NOMO-1 (cell line): ENCODE results near the gene KLF13.

Experiments
- DNase-seq, 2 experiments: peaks; one replicate each; lab custom pipeline; 2025; ENCODE audit not compliant: unreplicated experiment in 2 of 2; lab: John Stamatoyannopoulos, UW

Gene KLF13

DNA sequence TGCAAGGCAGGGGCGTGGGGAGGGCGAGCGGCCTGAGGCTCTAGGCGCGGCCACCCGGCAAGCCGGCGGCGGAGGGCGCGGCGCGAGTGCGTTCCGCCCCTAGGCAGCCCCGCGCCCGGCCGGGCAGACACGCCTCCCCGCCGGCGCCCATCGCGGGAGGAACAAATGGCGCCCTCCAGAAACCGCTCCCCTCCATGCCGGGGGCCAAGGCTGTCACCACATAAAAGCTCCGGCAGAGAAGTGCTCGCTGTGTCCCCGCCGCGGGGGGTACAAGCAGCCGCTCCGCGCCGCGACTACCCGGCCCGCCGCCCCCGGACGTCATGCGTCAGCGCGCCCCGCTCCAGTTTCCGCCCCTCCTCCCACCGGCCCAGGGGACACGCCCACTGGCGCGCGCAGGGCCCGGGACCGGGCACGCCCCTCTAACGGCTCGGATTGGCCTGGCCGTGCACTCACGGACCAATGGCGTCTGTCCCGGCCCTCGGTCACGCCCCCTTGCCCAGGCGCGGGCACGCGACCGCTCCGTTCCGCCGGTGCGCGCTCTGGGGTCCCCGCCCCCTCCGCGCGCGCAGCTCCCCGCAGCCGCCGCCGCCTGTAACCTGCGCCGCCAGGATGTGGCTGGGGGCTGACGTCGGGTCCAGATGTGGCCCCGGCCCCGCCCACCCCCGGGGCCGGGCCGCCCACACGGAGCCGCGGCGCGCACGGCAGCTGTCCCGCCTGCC lies at the start of gene KLF13:
Gene KLF13 (plus strand): TSS at position 680 of the 719 bp plus-strand sequence. CDS start 378 bp downstream, outside the sequence.
- peak; percentile 94 to 98 for DNase-seq

- DNase-seq = no peak
Measured at GRCh38 chr15:31277335-31278060, 49.1 kb upstream of the KLF13 start.

GRCh38 chr15:31278061-31278445 lies 48.6 kb upstream of the KLF13 start:
- no peak for DNase-seq

DNA sequence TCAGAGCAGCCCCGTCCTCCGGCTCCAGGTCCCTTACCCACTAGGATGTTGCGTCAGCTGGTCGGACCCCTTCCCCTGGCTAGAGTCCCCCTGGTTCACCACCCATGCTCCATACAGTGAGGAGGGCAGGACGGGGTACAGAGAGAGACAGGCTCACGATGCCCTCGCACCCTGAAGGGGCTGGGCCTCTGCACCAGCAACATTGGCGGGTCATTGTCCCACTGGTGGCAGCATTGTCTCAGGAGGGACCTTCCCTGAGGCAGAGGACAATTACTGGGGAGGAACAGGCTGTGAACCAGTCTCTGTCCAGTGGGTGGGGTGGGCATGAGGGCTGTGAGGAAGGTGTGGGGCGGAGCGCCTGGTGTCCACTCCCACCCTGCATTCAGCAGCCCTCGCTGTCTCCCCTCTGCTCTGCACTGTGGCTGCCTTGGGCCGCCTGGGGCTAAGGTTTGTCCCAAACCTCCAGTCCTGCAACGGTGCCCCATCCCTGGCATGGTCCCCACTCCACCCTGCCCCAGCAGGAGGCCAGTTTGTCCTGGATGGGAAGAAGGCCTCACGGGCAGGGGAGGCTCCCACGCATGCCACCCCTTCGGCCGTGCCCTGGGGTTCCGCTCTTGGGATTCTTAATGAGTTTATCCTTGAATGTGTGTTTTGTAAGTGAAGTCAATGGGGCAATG lies 48.0 kb upstream of the KLF13 start:
- no peak for DNase-seq

DNA sequence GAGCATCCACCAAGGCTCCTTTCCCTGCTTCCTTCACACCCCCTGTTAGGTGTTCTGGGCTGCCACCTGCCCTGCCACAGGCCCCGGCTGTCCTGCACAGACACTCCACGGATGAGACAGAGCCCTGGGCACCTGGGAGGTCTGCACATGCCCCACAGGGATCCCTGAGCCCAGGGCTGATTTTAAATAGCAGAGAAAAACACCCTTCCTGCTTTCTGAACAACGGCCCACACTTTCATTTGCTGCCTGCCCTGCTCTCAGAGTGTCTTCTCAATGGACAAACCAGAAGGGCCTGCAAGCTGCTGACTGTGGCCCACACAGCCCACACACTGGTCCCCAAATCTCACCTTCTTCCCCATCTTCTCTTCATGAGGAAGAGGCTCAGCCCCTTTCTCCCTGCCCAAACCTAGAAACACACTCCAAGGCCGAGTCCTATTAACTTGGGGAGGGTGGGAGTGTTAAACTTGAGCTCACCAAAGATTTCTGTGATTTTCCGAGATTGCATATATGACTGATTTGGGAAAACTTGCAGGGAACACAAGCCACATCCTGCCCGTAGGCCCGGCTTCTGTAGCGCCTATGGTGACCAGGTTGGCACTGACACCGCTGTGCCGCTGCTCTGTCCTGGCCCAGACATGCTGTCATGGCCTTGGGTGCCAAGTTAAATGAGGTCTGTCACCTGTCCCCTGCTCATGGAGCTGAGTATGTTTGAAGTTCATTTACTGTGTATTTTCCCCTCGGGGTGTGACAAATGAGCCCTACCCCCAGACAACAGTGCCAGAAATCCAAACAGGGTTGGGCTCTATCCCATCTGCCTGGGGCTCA lies 47.2 kb upstream of the KLF13 start:
- DNase-seq = no peak

DNA sequence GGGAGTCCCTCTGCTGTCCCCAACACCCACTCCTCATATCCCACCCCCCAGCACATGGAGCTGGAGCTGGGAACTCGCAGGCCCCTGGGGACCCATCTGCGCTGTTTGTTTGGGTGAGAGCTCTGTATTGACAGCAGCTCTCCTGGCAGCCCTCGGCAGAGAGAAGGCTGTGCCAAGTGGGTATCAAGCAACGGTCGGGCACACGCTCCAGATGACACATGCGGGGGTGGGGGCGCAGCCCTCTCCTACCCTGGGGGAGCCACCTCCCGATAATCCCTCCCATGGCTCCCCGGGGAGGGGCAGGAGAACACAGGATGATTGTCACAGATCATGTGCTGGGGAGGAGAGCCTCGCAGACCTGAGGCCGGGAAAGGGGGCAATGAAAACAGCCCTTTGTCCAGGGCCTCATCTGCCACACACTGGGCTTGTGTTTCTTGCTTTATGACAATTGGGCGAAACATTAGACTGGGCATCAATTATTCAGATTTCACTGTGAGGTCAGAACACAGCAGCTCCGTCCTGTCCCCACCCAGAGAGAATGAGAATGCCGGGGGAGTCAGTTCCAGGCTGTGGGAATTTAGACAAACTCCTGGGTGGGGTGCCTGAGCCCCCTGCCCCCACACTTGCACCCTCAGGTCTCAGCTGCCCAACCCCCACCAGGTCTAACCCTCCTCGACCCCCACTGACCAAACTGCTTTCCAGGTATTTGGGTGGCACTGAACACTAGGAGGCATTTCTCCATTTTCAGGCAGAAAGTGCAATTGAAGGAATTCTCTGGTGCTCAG lies 46.4 kb upstream of the KLF13 start:
- no peak for DNase-seq

GRCh38 chr15:31280831-31281216 lies 45.8 kb upstream of the KLF13 start:
- no peak for DNase-seq

- DNase-seq = no peak
Measured at GRCh38 chr15:31283043-31283442, 43.6 kb upstream of the KLF13 start.

GRCh38 chr15:31285772-31286261 lies 40.8 kb upstream of the KLF13 start:
- no peak for DNase-seq

DNA sequence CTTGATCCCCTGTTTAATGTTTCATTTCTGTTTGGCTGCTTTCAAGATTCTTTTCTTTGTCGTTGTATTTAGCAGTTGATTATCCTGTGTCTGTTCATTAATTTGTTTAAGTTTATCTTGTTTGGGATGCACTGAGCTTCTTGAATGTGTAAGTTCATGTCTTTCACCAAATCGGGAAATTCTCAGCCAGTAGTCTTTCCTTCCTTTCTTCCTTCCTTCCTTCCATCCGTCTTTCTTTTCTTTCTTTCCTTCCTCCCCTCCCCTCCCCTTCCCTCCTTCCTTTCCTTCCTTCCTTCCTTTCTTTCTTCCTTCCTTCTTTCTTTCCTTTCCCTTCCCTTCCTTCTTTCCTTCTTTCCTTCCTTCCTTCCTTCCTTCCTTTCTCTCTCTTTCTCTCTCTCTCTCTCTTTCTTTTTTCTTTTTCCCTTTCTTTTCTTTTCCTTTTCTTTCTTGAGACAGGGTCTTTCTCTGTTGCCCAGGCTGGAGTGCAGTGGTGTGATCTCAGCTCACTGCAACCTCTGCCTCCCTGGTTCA lies 35.5 kb upstream of the KLF13 start:
- DNase-seq = no peak

DNA sequence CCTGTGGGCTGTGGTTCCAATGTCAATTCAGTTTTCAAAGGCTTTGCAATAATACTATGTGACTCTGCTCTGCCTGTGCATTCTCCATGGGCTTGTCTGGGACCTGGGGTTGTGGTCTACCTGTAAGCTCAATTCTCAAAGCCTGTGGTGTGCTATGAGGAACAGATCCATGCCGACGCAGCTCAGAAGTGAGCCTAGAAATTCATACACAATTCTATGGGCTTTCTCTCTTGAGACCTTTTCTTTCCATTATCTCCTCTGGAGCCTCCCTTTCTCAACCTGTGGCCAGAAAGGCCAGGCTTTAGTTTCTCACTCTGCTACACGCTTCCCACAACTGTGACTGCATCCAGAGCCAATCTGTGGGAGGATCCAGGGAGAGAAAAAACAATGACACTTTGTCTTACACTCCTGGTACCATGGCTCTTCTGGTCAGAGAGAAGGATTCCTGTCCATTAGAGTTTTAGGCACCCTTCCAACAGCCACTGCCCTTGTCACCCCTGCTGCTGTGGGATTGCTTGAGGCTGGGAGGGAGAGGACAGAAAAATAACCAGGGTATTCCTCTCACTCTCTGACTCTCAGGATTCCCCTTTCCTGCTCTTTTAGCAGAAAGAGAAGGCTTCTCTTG lies 34.1 kb upstream of the KLF13 start:
- no peak for DNase-seq

DNA sequence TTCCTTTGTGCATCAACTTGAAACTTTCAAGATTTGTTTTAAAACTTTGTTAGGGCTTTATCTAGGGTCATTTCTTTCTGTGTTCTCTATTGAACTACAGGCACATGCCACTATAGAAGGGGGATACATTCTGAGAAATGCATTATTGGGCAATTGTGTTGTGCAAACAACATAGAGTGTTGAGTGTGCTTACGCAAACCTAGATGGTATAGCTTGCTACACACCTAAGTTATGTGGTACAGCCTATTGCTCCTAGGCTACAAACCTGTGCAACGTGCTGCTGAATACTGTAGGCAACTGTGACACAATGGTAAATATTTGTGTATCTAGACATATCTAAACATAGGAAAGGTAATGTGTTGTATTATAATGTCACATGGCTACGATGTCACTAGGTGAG lies 33.0 kb upstream of the KLF13 start:
- peak in 1 of 2 experiments; percentile 7 for DNase-seq

DNA sequence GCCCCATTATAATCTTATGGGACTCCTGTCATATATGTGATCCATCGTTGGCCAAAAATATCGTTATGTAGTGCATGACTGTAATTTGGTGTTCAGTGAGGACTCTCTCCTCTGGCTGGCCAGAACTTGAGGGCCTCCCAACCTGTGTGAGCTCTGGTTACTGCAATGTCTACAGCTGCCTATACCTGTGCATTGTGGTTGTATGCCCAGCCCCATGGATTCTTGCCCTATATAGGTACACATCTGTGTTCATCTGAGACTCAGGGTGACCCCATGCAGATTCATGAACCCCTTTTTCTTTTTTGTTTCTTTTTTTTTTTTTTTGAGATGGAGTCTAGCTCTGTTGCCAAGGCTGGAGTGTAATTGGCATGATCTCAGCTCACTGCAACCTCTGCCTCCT lies 32.6 kb upstream of the KLF13 start:
- no peak for DNase-seq

GRCh38 chr15:31295658-31296057 lies 31.0 kb upstream of the KLF13 start:
- DNase-seq = no peak

DNA sequence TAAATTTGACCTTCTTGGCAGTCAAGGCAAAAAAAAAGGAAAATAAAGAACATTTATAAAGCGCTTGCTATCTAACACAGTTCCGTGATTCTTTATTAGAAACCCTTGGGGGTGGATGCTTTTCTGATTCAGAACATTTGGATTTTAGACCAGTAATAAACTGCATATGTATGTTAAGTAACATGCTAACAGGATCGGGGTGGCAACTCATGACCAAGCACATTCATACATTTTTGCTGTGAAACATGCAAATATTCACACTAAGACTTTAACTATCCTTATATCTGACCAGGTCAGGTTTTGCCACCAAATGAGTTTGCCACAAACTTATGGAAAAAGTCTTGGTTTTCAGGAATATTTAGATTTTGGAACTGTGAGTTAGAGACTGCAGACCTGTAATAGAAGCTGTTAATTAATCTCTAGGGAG lies 30.4 kb upstream of the KLF13 start:
- no peak for DNase-seq

DNA sequence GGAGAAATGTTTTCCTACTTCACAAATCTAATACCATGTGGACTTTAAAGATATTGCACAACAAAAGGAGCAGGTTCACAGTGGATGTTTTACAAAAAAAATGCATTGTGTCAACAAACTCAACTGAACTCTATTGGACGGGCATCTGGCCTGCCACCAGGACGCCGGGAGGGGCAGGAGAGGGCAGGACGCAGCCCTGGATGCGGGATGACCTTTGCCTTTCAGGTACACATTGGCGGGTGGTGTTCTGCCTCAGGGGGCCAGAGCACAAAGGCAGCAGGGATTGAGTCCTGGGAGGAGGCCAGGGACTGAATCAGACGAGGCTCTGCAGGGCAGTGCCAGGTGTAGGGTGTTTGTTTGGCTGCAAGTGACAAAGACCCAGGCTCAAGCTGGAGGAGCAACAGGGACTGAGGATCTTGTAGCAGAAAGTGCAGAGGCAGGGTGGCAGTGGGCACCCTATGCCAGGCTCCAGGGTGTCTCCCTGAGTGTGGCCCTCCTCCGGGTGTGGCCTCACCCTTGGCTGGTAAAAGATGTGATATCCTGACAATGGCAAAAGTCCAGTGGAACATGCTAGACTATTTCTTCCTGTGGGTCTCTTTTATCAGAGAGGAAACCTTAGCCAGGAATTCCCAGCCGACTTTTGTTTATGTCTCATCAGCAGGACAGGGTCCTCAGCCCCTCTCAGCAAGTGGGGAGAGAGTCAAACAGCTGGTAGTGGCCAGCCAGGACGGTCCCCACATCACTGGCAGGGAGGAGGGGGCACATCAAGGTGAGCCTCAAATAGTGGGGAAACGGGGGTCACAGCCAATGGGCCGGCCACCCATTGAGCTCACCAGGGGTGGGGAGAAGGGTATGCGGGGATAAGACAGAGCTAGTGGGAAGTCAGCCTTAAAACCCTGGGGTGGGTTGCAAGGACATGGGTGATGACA lies 29.7 kb upstream of the KLF13 start:
- no peak for DNase-seq

DNA sequence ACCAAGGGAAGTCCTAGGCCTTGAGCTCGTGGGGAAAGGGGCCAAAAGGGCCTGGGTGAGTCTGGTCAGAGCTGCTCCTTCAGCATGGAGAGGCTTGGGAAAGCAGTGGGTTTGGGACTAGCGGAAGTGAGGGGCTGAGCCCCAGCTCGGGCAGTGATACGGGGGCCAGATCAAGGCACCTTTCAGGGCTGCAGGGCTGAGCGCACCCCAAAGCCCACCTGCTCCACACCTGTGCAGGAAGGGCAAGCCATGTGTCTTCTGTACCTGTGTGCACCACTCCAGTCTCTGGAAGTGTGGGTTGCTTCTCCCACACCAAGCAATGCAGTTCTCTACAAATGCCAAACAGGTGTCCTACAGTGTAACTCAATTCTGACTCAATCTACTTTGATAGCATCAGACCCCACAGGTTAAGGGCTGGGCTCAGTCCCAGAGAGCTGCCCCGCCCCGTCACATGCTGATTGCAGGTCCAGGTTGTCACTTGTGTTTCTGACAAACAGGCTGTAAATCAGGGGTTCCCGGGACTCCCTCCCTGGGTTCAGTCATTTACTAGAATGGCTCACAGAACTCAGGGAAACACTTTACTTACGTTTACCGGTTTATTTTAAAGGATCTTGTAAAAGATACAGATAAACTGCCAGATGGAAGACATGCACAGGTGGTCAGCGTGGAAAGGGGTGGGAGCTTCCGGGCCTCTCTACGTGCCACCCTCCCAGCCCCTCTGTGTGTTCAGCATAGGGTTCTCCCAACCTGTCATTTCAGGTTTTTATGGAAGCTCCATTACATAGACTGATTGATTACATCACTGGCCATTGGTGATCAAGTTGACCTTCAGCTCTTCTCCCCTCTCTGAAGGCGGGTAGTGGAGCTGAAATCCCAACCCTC lies 28.8 kb upstream of the KLF13 start:
- no peak for DNase-seq
